ENCODE data around the gene LRRC32.

DNA sequence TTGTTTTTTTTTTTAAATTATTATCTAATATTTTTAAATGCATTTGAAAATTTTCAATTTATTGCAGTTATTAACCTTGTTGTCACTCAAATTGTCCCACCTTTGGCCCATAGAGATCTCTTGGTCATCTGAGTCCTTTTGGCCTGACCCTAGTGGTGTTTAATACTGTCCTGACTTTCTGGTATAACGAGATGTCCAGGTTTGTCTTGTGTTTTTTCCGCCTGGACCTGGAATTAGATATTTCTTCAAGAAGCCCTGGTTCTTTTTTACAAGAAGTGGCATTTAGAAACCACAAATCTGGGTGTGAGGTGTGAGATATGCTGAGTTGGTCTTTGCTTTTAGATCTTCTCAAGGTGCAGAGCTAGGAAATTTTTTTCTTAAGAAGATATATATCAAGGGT, 38.1 kb downstream of the LRRC32 start:
- TF ChIP-seq ELF4 (IDR thresholded peaks at IDR 0.05), result no peak
- no peak for TF ChIP-seq BHLHE40 (IDR thresholded peaks at IDR 0.05; ENCODE audit: borderline replicate concordance)
- TF ChIP-seq FOXM1 (IDR thresholded peaks at IDR 0.05; ENCODE audit: borderline replicate concordance), result no peak
- no peak for TF ChIP-seq SUZ12 (IDR thresholded peaks at IDR 0.05)
- TF ChIP-seq FOXA1 (IDR thresholded peaks at IDR 0.05), result no peak
- TF ChIP-seq, protein P1, sequence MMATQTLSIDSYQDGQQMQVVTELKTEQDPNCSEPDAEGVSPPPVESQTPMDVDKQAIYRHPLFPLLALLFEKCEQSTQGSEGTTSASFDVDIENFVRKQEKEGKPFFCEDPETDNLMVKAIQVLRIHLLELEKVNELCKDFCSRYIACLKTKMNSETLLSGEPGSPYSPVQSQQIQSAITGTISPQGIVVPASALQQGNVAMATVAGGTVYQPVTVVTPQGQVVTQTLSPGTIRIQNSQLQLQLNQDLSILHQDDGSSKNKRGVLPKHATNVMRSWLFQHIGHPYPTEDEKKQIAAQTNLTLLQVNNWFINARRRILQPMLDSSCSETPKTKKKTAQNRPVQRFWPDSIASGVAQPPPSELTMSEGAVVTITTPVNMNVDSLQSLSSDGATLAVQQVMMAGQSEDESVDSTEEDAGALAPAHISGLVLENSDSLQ (IDR thresholded peaks at IDR 0.05), result no peak
- no peak for TF ChIP-seq NFRKB (IDR thresholded peaks at IDR 0.05)
- no peak for TF ChIP-seq L3MBTL2 (conservative IDR thresholded peaks at IDR 0.05)
- TF ChIP-seq HDGF (IDR thresholded peaks at IDR 0.05; ENCODE audit: borderline replicate concordance), result no peak
- no peak for TF ChIP-seq CTBP1 (IDR thresholded peaks at IDR 0.05; ENCODE audit: borderline replicate concordance)
- no peak for TF ChIP-seq ZNF384 (IDR thresholded peaks at IDR 0.05)
- TF ChIP-seq TARDBP (IDR thresholded peaks at IDR 0.05), result no peak
- no peak for TF ChIP-seq ARNT (IDR thresholded peaks at IDR 0.05)

Data from HEK293T (cell line).